Astrocyte of the cerebellum (primary cell): ENCODE data around the gene TOMM22.

ENCODE experiments used
- DNase-seq: peaks from one replicate; pipeline ENCODE4 v3.0.0-alpha.2; 2011; ENCODE audit warnings: low read depth
- H3K4me3 ChIP-seq: 2 replicates; pipeline ENCODE4 v1.5.1; 2011; ENCODE audit warnings: mild to moderate bottlenecking, low read depth, low read length, moderate library complexity
- CTCF ChIP-seq: IDR thresholded peaks from 2 replicates; pipeline ENCODE4 v1.5.1; 2012; ENCODE audit warnings: low read length, low read depth, moderate library complexity, mild to moderate bottlenecking; ENCODE audit errors: missing control alignments
- in situ Hi-C: cut with HindIII; loops from 2 replicates; pipeline ENCODE4 v1.10.0; 2017; ENCODE audit warnings: low sequenced_read_pairs

Gene TOMM22

GRCh38 chr22:38674888-38675287 lies 6.9 kb upstream of the TOMM22 start:
- DNase-seq = no peak
- in situ Hi-C loops = no loop called here
- no peak for TF ChIP-seq CTCF
- H3K4me3 ChIP-seq = no peak overlapping the region

- no peak for TF ChIP-seq CTCF
- no peak for DNase-seq
- H3K4me3 ChIP-seq = no peak overlapping the region
- in situ Hi-C loops = no loop called here
These were observed 5.9 kb upstream of the TOMM22 start for GRCh38 chr22:38675833-38676232.

- no peak overlapping the region for H3K4me3 ChIP-seq
- no peak for DNase-seq
- in situ Hi-C loops = no loop called here
- no peak for TF ChIP-seq CTCF
These were observed 3.1 kb downstream of the TOMM22 start for GRCh38 chr22:38684895-38685294.

GRCh38 chr22:38685761-38686160 lies 4.0 kb downstream of the TOMM22 start:
- in situ Hi-C loops = no loop called here

GRCh38 chr22:38689651-38690050 lies 7.9 kb downstream of the TOMM22 start:
- no peak overlapping the region for H3K4me3 ChIP-seq
- no peak for TF ChIP-seq CTCF
- DNase-seq = no peak
- in situ Hi-C loops = no loop called here

More at GRCh38 chr22:38685761-38686160, 4.0 kb downstream of the TOMM22 start:
- no peak for DNase-seq
- no peak for TF ChIP-seq CTCF
- no peak overlapping the region for H3K4me3 ChIP-seq

- in situ Hi-C loops = no loop called here
- H3K4me3 ChIP-seq = no peak overlapping the region
- DNase-seq = no peak
- no peak for TF ChIP-seq CTCF
These were observed 12.3 kb downstream of the TOMM22 start for GRCh38 chr22:38694049-38694448.

GRCh38 chr22:38694940-38695339 lies 13.2 kb downstream of the TOMM22 start:
- in situ Hi-C loops = no loop called here
- TF ChIP-seq CTCF = no peak
- DNase-seq = no peak
- H3K4me3 ChIP-seq = no peak overlapping the region
